ENCODE measurements around the gene LGR5. TPM values are rescaled to one million over a fixed set of nuclear protein-coding genes. Genes with fewer than 3 reads are reported as not detected.

Gene LGR5
- total and polyA plus RNA-seq, 10 of the 15 experiments (the other 5 are each of a cell fraction or from before 2014, with no cell fraction given): 2.1 TPM; not detected in 9

- no peak for TF ChIP-seq MXI1 (IDR thresholded peaks at IDR 0.05; ENCODE audit: low read depth, low read length)
These were observed 31.9 kb upstream of the LGR5 start (continued) for GRCh38 chr12:71407732-71408131.

GRCh38 chr12:71410844-71411243, 28.8 kb upstream of the LGR5 start:
- FAIRE-seq (no peak), DNase-seq (ENCODE audit: low read depth, low spot score) (no peak), ATAC-seq (no peak)
- Histone ChIP-seq H3K27me3 (replicated peaks in 1 of 2; ENCODE audit: control insufficient read depth in 2 of 2, insufficient read depth in 2 of 2, low read length in 1 of 2) (no peaks in the 10 kb centered on the region), H3K4me2 (ENCODE audit: control insufficient read depth, insufficient read depth) (no peak overlapping the region), H3K36me3 (ENCODE audit: control insufficient read depth in 2 of 2, insufficient read depth in 2 of 2, low read length in 1 of 2) (no peaks in the 10 kb centered on the region), H3K27ac (ENCODE audit: control insufficient read depth, insufficient read depth) (no peak overlapping the region), H3K79me2 (ENCODE audit: control insufficient read depth, insufficient read depth, low read length) (no peaks in the 10 kb centered on the region), H3K9me3 (replicated peaks; ENCODE audit: control insufficient read depth, insufficient read depth, low read length) (no peaks in the 10 kb centered on the region; the same call in 2 of the 3 replicates), H3K4me1 (ENCODE audit: control insufficient read depth, insufficient read depth, low read length) (no peaks in the 10 kb centered on the region), H2AFZ (ENCODE audit: control insufficient read depth, low read depth, low read length) (no peak overlapping the region), H3K4me3 (no peak overlapping the region), H3K9ac (ENCODE audit: control insufficient read depth, insufficient read depth, low read length) (no peak overlapping the region), H4K20me1 (ENCODE audit: control insufficient read depth, insufficient read depth) (no peaks in the 10 kb centered on the region)
- CTCF ChIA-PET: no interaction called here
- TF ChIP-seq SUZ12 (IDR thresholded peaks at IDR 0.05; ENCODE audit: unreplicated experiment) (no peak), EGR1 (IDR thresholded peaks at IDR 0.05; ENCODE audit: borderline replicate concordance in 1 of 2, low read depth in 2 of 2, low read length in 2 of 2) (no peak), USF2 (IDR thresholded peaks at IDR 0.05; ENCODE audit: borderline replicate concordance, low read depth, low read length) (no peak), CREB1 (IDR thresholded peaks at IDR 0.05; ENCODE audit: low read depth) (no peak), BCL3 (IDR thresholded peaks at IDR 0.05; ENCODE audit: borderline replicate concordance, insufficient read depth, low read depth, low read length, poor library complexity, severe bottlenecking) (no peak), CREM (IDR thresholded peaks at IDR 0.05; ENCODE audit: low read depth) (no peak), ZNF274 (IDR thresholded peaks at IDR 0.05; ENCODE audit: insufficient read depth, insufficient read length) (no peak), WRNIP1 (IDR thresholded peaks at IDR 0.05; ENCODE audit: borderline replicate concordance, low read depth, low read length) (no peak), IRF4 (IDR thresholded peaks at IDR 0.05; ENCODE audit: low read depth, low read length) (no peak)
- POLR2A ChIA-PET: no interaction called here
- SMC1A ChIA-PET (ENCODE audit: uncharacterized antibody, unreplicated experiment): no interaction called here
- no TSS peak for BruUV-seq (replicated peaks)
- RAD21 ChIA-PET (ENCODE audit: unreplicated experiment): interaction anchor here (1.3 kb wide), 1 partner anchor 336 kb away, joined by 5 read pairs; no protein-coding TSS in a partner anchor
- intact Hi-C loops (cut with micrococcal nuclease; ENCODE audit: unreplicated experiment): no loop called here
- in situ Hi-C loops (cut with MboI): loop anchor here (10.0 kb wide), 1 partner anchor 224 kb away; no protein-coding TSS in a partner anchor

All from GM12878 (cell line).